HCT116 (cell line): ENCODE measurements around the gene GNAT2. TPM values are rescaled to one million over a fixed set of nuclear protein-coding genes. Genes with fewer than 3 reads are reported as not detected.

Experiments used
- ATAC-seq: fragments of 200-7000 bp; cut with Tn5 transposase; 2 replicates; pipeline ENCODE4 v1.9.1; 2020; ENCODE audit warnings: mild to moderate bottlenecking, moderate library complexity
- BruUV-seq: library from RNA; stranded (reverse); fragments of 400-500 nt; replicated peaks from 2 replicates; lab custom pipeline; 2021; lab: Mats Ljungman, UMichigan
- CTCF ChIA-PET: fragments of 300-600 bp; sonication (Branson Sonifier 250); formaldehyde crosslinking; loops from one replicate; lab custom pipeline; 2021; ENCODE audit warnings: antibody characterized with exemption; lab: Charles Lee
- POLR2A ChIA-PET: fragments of 300-600, 350-600 bp; sonication (Branson Sonifier 250); formaldehyde crosslinking; loops from one replicate; lab custom pipeline; 2021; ENCODE audit warnings: antibody characterized with exemption; lab: Charles Lee
- RAD21 ChIA-PET, 2 experiments: fragments of 300-600 bp; sonication (Branson Sonifier 250); formaldehyde crosslinking; loops; one replicate each; lab custom pipeline; 2023; ENCODE audit warnings: low total read pairs in 2 of 2; ENCODE audit not compliant: uncharacterized antibody in 2 of 2, unreplicated experiment in 2 of 2, low non-redundant PET in 1 of 2; lab: Charles Lee
- DNase-seq: peaks from one replicate; pipeline ENCODE4 v3.0.0-alpha.2; 2010; ENCODE audit warnings: low read depth, low spot score
- H2AFZ ChIP-seq: fragments of 200-600 bp; shearing (Covaris generic), sonication (generic); 2 replicates; pipeline ENCODE4 v1.6.1; 2017; ENCODE audit warnings: low read depth, mixed run types, mixed read lengths, antibody characterized with exemption, low read length; ENCODE audit not compliant: poor library complexity, severe bottlenecking
- H3K27ac ChIP-seq: 2 replicates; pipeline ENCODE4 v1.5.1; 2012; ENCODE audit warnings: low read depth, low read length
- H3K27me3 ChIP-seq: fragments of 200-600 bp; sonication (generic); 2 replicates; pipeline ENCODE4 v1.6.1; 2016; ENCODE audit warnings: mixed run types, low read length, mixed read lengths; ENCODE audit not compliant: insufficient read depth
- H3K36me3 ChIP-seq, 2 experiments: fragments of 200-500 bp in 1 of 2; fragments of 200-600 bp in 1 of 2; sonication (Bioruptor generic) in 1 of 2; sonication (generic) in 1 of 2; 2 replicates each; pipeline versions ENCODE4 v1.5.1 to v1.6.1; 2014 to 2016; ENCODE audit warnings: low read length in 2 of 2, inconsistent platforms in 1 of 2, mixed read lengths in 1 of 2, mixed run types in 1 of 2; ENCODE audit not compliant: insufficient read depth in 2 of 2, control insufficient read depth in 1 of 2
- H3K4me1 ChIP-seq, 2 experiments: fragments of 200-600 bp in 1 of 2; sonication (generic) in 1 of 2; 2 replicates each; pipeline versions ENCODE4 v1.5.1 to v1.6.1; 2012 to 2017; ENCODE audit warnings: low read length in 2 of 2, inconsistent platforms in 1 of 2, mild to moderate bottlenecking in 1 of 2, mixed read lengths in 1 of 2, mixed run types in 1 of 2, moderate library complexity in 1 of 2; ENCODE audit not compliant: insufficient read depth in 2 of 2, control insufficient read depth in 1 of 2
- H3K4me2 ChIP-seq: fragments of 200-600 bp; sonication (generic); 2 replicates; pipeline ENCODE4 v1.6.1; 2017; ENCODE audit warnings: mixed run types, low read length, mixed read lengths
- H3K4me3 ChIP-seq, 2 experiments: fragments of 200-600 bp in 1 of 2; sonication (generic) in 1 of 2; replicated peaks in 1 of 2; 2 replicates each; pipeline ENCODE4 v1.5.1; 2011 to 2016; ENCODE audit warnings: low read length in 2 of 2, control low read depth in 1 of 2, low read depth in 1 of 2, mild to moderate bottlenecking in 1 of 2, mixed read lengths in 1 of 2, mixed run types in 1 of 2
- H3K79me2 ChIP-seq: fragments of 200-600 bp; sonication (generic); 2 replicates; pipeline ENCODE4 v1.6.1; 2017; ENCODE audit warnings: mild to moderate bottlenecking, mixed run types, low read length, moderate library complexity, mixed read lengths; ENCODE audit not compliant: insufficient read depth
- H3K9ac ChIP-seq: fragments of 200-600 bp; sonication (generic); 2 replicates; pipeline ENCODE4 v1.6.1; 2016; ENCODE audit warnings: low read length, mixed read lengths
- H3K9me2 ChIP-seq: fragments of 200-600 bp; sonication (generic), shearing (Covaris generic); 2 replicates; pipeline ENCODE4 v1.6.1; 2017; ENCODE audit warnings: mixed run types, mild to moderate bottlenecking, moderate library complexity; ENCODE audit not compliant: insufficient read depth
- H3K9me3 ChIP-seq, 2 experiments: fragments of 200-500 bp in 1 of 2; fragments of 200-600 bp in 1 of 2; sonication (Bioruptor generic) in 1 of 2; sonication (generic) in 1 of 2; 2 replicates each; pipeline ENCODE4 v1.6.1; 2014 to 2017; ENCODE audit warnings: low read length in 2 of 2, mixed read lengths in 2 of 2, inconsistent platforms in 1 of 2, low read depth in 1 of 2, mild to moderate bottlenecking in 1 of 2, mixed run types in 1 of 2, moderate library complexity in 1 of 2; ENCODE audit not compliant: control insufficient read depth in 1 of 2, insufficient read depth in 1 of 2
- H4K20me1 ChIP-seq: fragments of 200-600 bp; sonication (generic), shearing (Covaris generic); 2 replicates; pipeline ENCODE4 v1.6.1; 2017; ENCODE audit warnings: mixed run types, mild to moderate bottlenecking, moderate library complexity; ENCODE audit not compliant: insufficient read depth
- CBX3 ChIP-seq: IDR thresholded peaks from 2 replicates; pipeline ENCODE4 v1.6.1; 2012; ENCODE audit warnings: low read depth
- CEBPB ChIP-seq: IDR thresholded peaks from 2 replicates; pipeline ENCODE4 v1.6.1; 2012; ENCODE audit warnings: low read depth
- CTCF ChIP-seq, 3 experiments: fragments of 200-600 bp in 1 of 3; sonication (generic) in 1 of 3; IDR thresholded peaks in 2 of 3; conservative IDR thresholded peaks in 1 of 3; 2 replicates each; pipeline ENCODE4 v1.5.1; 2012 to 2017; ENCODE audit warnings: low read depth in 2 of 3, low read length in 2 of 3, antibody characterized with exemption in 1 of 3, borderline replicate concordance in 1 of 3, control low read depth in 1 of 3, mild to moderate bottlenecking in 1 of 3, mixed read lengths in 1 of 3, mixed run types in 1 of 3, moderate library complexity in 1 of 3; ENCODE audit not compliant: insufficient read depth in 1 of 3
- EZH2phosphoT487 ChIP-seq: fragments of 200-600 bp; IDR thresholded peaks from 2 replicates; pipeline ENCODE4 v1.6.1; 2018; ENCODE audit warnings: antibody characterized with exemption, borderline replicate concordance
- JUND ChIP-seq: IDR thresholded peaks from 2 replicates; pipeline ENCODE4 v1.6.1; 2012
- POLR2AphosphoS5 ChIP-seq: IDR thresholded peaks from 2 replicates; pipeline ENCODE4 v1.6.1; 2011; ENCODE audit warnings: mild to moderate bottlenecking, low read depth, low read length, moderate library complexity
- intact Hi-C: fragments of 100-400 bp; cut with micrococcal nuclease; formaldehyde crosslinking; loops from 2 replicates; pipeline ENCODE4 v1.10.0; 2022
- total RNA-seq: library from RNA; stranded (reverse); gene quantifications from one replicate; pipeline ENCODE4 v1.2.1, GENCODE V29; 2021; ENCODE audit not compliant: unreplicated experiment
- TF ChIP-seq, protein P1 (sequence below): IDR thresholded peaks from 2 replicates; pipeline ENCODE4 v1.6.1; 2012

Gene GNAT2
- total RNA-seq, 1 experiment from 2014 or later = 0.76 TPM

GRCh38 chr1:109654519-109654918 lies 35.1 kb upstream of the GNAT2 start:
- Histone ChIP-seq H3K27ac (no peak overlapping the region), H3K4me3 (no peak overlapping the region), H4K20me1 (no peaks in the 10 kb centered on the region), H3K36me3 (no peaks in the 10 kb centered on the region; a peak in 1 of 4 replicates), H3K9me3 (no peaks in the 10 kb centered on the region), H2AFZ (no peak overlapping the region), H3K79me2 (no peaks in the 10 kb centered on the region), H3K4me1 (peaks cover 0 to 24% of the 10 kb centered on the region in 2 experiments; a peak in 3 of 4 replicates), H3K9ac (no peak overlapping the region), H3K4me2 (no peak overlapping the region; the same call in 1 of the 2 replicates), H3K9me2 (no peaks in the 10 kb centered on the region), H3K27me3 (peaks cover 10% of the 10 kb centered on the region; the same call in 1 of the 2 replicates)
- intact Hi-C loops = no loop called here
- ATAC-seq = no peak
- RAD21 ChIA-PET = no interaction called here
- no peak for DNase-seq
- POLR2A ChIA-PET = no interaction called here
- no peak for TF ChIP-seq JUND
- BruUV-seq = no TSS peak
- CTCF ChIA-PET = no interaction called here

- RAD21 ChIA-PET = no interaction called here
- POLR2A ChIA-PET = no interaction called here
- Histone ChIP-seq H3K79me2 (no peaks in the 10 kb centered on the region), H3K27me3 (peaks cover 10% of the 10 kb centered on the region; the same call in 1 of the 2 replicates), H3K27ac (no peak overlapping the region), H3K9me3 (no peaks in the 10 kb centered on the region), H3K36me3 (no peaks in the 10 kb centered on the region), H3K4me1 (peaks cover 0 to 21% of the 10 kb centered on the region in 2 experiments; a peak in 3 of 4 replicates), H3K9ac (no peak overlapping the region), H3K9me2 (no peaks in the 10 kb centered on the region), H2AFZ (no peak overlapping the region), H3K4me2 (no peak overlapping the region), H3K4me3 (no peak overlapping the region), H4K20me1 (no peaks in the 10 kb centered on the region)
- intact Hi-C loops = no loop called here
- CTCF ChIA-PET = interaction anchor here (3.3 kb wide), 1 partner anchor 13 kb away, joined by 21 read pairs; no protein-coding TSS in a partner anchor
- TF ChIP-seq EZH2phosphoT487 = no peak
- TF ChIP-seq CTCF (IDR thresholded peaks at IDR 0.05 in 2 of 3, conservative IDR thresholded peaks at IDR 0.05 in 1 of 3; ENCODE audit: borderline replicate concordance in 1 of 3, insufficient read depth in 1 of 3, low read depth in 2 of 3, low read length in 2 of 3) = no peak
- TF ChIP-seq CBX3 = no peak
- no peak for TF ChIP-seq POLR2AphosphoS5
- TF ChIP-seq, protein P1, sequence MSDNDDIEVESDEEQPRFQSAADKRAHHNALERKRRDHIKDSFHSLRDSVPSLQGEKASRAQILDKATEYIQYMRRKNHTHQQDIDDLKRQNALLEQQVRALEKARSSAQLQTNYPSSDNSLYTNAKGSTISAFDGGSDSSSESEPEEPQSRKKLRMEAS = no peak
- no peak for TF ChIP-seq CEBPB
- no TSS peak for BruUV-seq
- no peak for DNase-seq
- ATAC-seq = no peak
Measured at GRCh38 chr1:109653306-109653705, 33.9 kb upstream of the GNAT2 start.
